Caco-2 (cell line): ENCODE measurements around the gene ACTG1. TPM values are rescaled to one million over a fixed set of nuclear protein-coding genes. Genes with fewer than 3 reads are reported as not detected.

Experiments used
- BruUV-seq: library from RNA; stranded (reverse); fragments of 400-500 nt; replicated peaks from 2 replicates; lab custom pipeline; 2021; lab: Mats Ljungman, UMichigan
- CTCF ChIA-PET: fragments of 300-600 bp; sonication (Branson Sonifier 250); formaldehyde crosslinking; loops from one replicate; lab custom pipeline; 2022; ENCODE audit warnings: antibody characterized with exemption; lab: Charles Lee
- POLR2A ChIA-PET: fragments of 300-600 bp; sonication (Branson Sonifier 250); formaldehyde crosslinking; loops from one replicate; lab custom pipeline; 2022; ENCODE audit warnings: antibody characterized with exemption; lab: Charles Lee
- DNase-seq, 2 experiments: peaks; one replicate each; pipeline versions ENCODE4 v3.0.0 to v3.0.0-alpha.2; 2020 to 2022
- H3K27me3 ChIP-seq: replicated peaks from 2 replicates; pipeline ENCODE4 v1.6.0; 2011; ENCODE audit warnings: low read length; ENCODE audit not compliant: control insufficient read depth, insufficient read depth
- H3K36me3 ChIP-seq: 2 replicates; pipeline ENCODE4 v1.5.1; 2011; ENCODE audit warnings: low read length; ENCODE audit not compliant: control insufficient read depth, insufficient read depth
- H3K4me1 ChIP-seq: fragments of 250-450 bp; sonication (Bioruptor Pico); 2 replicates; pipeline ENCODE4 v1.5.1; 2020; ENCODE audit warnings: mild to moderate bottlenecking
- H3K4me3 ChIP-seq: 2 replicates; pipeline ENCODE4 v1.5.1; 2011; ENCODE audit warnings: low read depth, mild to moderate bottlenecking, control low read depth, low read length
- H3K9me3 ChIP-seq: fragments of 250-450 bp; sonication (Bioruptor Pico); 2 replicates; pipeline ENCODE4 v1.5.1; 2020; ENCODE audit warnings: mild to moderate bottlenecking, moderate library complexity
- H3K27ac Mint-ChIP-seq: one replicate; pipeline ENCODE4 v1.8.0; 2022; ENCODE audit warnings: mixed read lengths; ENCODE audit not compliant: unreplicated experiment
- H3K27me3 Mint-ChIP-seq: one replicate; pipeline ENCODE4 v1.8.0; 2022; ENCODE audit warnings: mixed read lengths; ENCODE audit not compliant: insufficient read depth, unreplicated experiment
- H3K36me3 Mint-ChIP-seq: one replicate; pipeline ENCODE4 v1.8.0; 2022; ENCODE audit warnings: mild to moderate bottlenecking, mixed read lengths; ENCODE audit not compliant: insufficient read depth, unreplicated experiment
- H3K4me1 Mint-ChIP-seq: one replicate; pipeline ENCODE4 v1.8.0; 2022; ENCODE audit warnings: low read depth, mixed read lengths; ENCODE audit not compliant: unreplicated experiment
- H3K4me3 Mint-ChIP-seq: one replicate; pipeline ENCODE4 v1.8.0; 2022; ENCODE audit warnings: mild to moderate bottlenecking, moderate library complexity, mixed read lengths; ENCODE audit not compliant: unreplicated experiment
- H3K9me3 Mint-ChIP-seq: one replicate; pipeline ENCODE4 v1.8.0; 2022; ENCODE audit warnings: mixed read lengths; ENCODE audit not compliant: unreplicated experiment
- intact Hi-C: fragments of 100-400 bp; cut with micrococcal nuclease; formaldehyde crosslinking; loops from one replicate; pipeline ENCODE4 v1.10.0; 2022; ENCODE audit not compliant: unreplicated experiment
- total RNA-seq: library from RNA; stranded (reverse); gene quantifications from 2 replicates; pipeline ENCODE4 v1.2.3, GENCODE V29; 2022
- TF ChIP-seq, protein P1 (sequence below), 2 experiments: fragments of 200-600 bp in 1 of 2; IDR thresholded peaks; 1 replicate in 1 of 2; 2 replicates in 1 of 2; pipeline versions ENCODE4 v1.5.1 to v1.8.0; 2011 to 2022; ENCODE audit warnings: antibody characterized with exemption in 1 of 2, control low read depth in 1 of 2, inconsistent platforms in 1 of 2, low read depth in 1 of 2, low read length in 1 of 2, mild to moderate bottlenecking in 1 of 2, moderate library complexity in 1 of 2; ENCODE audit not compliant: insufficient read depth in 1 of 2, severe bottlenecking in 1 of 2, unreplicated experiment in 1 of 2

Gene ACTG1
- total RNA-seq, 1 experiment from 2014 or later, result 1,436 TPM

DNA sequence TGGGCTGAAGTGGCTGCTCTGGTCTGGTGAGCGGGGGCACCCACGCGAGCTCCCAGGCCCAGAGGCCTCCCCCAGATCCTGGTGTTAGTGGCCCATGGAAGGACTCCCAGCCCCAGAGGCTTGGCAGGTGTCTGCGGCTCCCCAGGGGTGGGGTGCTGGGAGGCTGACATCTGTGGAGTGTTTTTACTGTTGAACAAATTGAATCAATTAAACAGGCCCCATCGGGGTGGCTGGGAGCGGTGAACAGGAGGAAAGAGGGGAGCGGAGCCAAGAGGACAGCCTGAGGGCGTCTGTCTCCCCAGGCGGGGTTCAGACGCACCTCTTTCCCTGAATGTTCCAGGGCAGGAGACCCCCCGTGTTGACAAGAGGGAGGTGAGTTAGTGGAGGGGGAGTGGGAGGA, 29.9 kb downstream of the ACTG1 start:
- no peaks in the 10 kb centered on the region for H3K27me3 Mint-ChIP-seq

DNA sequence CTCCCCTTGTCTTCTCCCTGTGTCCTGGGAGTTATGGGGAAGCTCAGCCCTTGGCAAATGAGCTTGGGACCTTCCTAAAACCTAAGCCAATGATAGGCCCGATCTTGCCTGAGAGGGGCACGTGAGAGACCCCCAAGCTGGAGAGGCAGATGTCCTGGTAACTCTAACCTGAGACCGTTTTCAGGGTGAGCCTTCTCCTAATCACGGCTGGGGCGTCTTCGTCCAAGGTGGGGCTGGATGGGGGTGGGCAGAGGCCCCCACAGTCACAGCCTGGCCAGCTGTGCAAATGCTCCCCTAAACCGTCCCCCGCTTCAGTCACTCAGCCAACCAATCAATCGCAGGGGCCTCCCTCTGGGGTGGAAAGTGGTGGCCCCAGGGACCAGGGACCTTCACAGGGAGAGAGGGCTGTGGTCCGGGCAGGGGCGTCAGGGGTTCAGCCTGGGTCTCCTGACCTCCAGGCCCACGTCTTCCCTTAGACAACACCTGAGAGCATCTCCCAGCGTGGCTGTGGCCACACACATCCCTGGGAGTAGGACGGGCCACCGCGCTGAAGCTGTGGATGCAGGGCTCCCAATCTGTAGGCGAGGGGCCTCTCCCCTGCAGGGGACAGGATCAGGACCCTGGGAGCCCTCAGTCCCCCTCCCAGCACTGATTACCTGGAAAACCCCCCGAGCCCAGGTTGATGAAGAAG, 30.6 kb downstream of the ACTG1 start:
- no peak overlapping the region for H3K27ac Mint-ChIP-seq
- H3K4me3 Mint-ChIP-seq, result no peak overlapping the region
- H3K9me3 ChIP-seq, result no peaks in the 10 kb centered on the region
- intact Hi-C loops, result loop anchor here (2.0 kb wide), 1 partner anchor 41 kb away; no protein-coding TSS in a partner anchor
- no peaks in the 10 kb centered on the region for H3K27me3 Mint-ChIP-seq
- POLR2A ChIA-PET, result no interaction called here
- no peaks in the 10 kb centered on the region for H3K36me3 ChIP-seq
- H3K36me3 Mint-ChIP-seq, result peaks cover 5% of the 10 kb centered on the region
- TF ChIP-seq, protein P1, sequence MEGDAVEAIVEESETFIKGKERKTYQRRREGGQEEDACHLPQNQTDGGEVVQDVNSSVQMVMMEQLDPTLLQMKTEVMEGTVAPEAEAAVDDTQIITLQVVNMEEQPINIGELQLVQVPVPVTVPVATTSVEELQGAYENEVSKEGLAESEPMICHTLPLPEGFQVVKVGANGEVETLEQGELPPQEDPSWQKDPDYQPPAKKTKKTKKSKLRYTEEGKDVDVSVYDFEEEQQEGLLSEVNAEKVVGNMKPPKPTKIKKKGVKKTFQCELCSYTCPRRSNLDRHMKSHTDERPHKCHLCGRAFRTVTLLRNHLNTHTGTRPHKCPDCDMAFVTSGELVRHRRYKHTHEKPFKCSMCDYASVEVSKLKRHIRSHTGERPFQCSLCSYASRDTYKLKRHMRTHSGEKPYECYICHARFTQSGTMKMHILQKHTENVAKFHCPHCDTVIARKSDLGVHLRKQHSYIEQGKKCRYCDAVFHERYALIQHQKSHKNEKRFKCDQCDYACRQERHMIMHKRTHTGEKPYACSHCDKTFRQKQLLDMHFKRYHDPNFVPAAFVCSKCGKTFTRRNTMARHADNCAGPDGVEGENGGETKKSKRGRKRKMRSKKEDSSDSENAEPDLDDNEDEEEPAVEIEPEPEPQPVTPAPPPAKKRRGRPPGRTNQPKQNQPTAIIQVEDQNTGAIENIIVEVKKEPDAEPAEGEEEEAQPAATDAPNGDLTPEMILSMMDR (IDR thresholded peaks at IDR 0.05; ENCODE audit: insufficient read depth in 1 of 2, low read depth in 1 of 2, low read length in 1 of 2, severe bottlenecking in 1 of 2, unreplicated experiment in 1 of 2), result no peak
- H3K27me3 ChIP-seq, result no peaks in the 10 kb centered on the region
- no peak overlapping the region for H3K4me3 ChIP-seq
- H3K4me1 Mint-ChIP-seq, result no peaks in the 10 kb centered on the region
- CTCF ChIA-PET, result interaction anchor here (3.6 kb wide), 1 partner anchor 41 kb away, joined by 17 read pairs; no protein-coding TSS in a partner anchor
- DNase-seq, result no peak
- no TSS peak for BruUV-seq
- peaks cover 14% of the 10 kb centered on the region for H3K4me1 ChIP-seq
- H3K9me3 Mint-ChIP-seq, result no peaks in the 10 kb centered on the region

More for the DNA sequence above, 29.9 kb downstream of the ACTG1 start:
- H3K36me3 ChIP-seq, result no peaks in the 10 kb centered on the region
- no peaks in the 10 kb centered on the region for H3K9me3 Mint-ChIP-seq
- CTCF ChIA-PET, result interaction anchor here (3.6 kb wide), 1 partner anchor 42 kb away, joined by 17 read pairs; no protein-coding TSS in a partner anchor
- TF ChIP-seq, protein P1 (IDR thresholded peaks at IDR 0.05; ENCODE audit: insufficient read depth in 1 of 2, low read depth in 1 of 2, low read length in 1 of 2, severe bottlenecking in 1 of 2, unreplicated experiment in 1 of 2), result no peak
- H3K36me3 Mint-ChIP-seq, result peaks cover 5% of the 10 kb centered on the region
- no peaks in the 10 kb centered on the region for H3K9me3 ChIP-seq
- no peaks in the 10 kb centered on the region for H3K27me3 ChIP-seq
- no peak overlapping the region for H3K4me3 ChIP-seq
- peak overlapping the region; percentile 30 for H3K4me3 Mint-ChIP-seq
- DNase-seq, result no peak
- intact Hi-C loops, result no loop called here
- H3K4me1 Mint-ChIP-seq, result no peaks in the 10 kb centered on the region
- peak overlapping the region; percentile 29 for H3K27ac Mint-ChIP-seq
- no TSS peak for BruUV-seq
- POLR2A ChIA-PET, result interaction anchor here (1.0 kb wide), 1 partner anchor 88 kb away, joined by 3 read pairs; the partner anchor contains the start of gene BAHCC1
- peaks cover 14% of the 10 kb centered on the region for H3K4me1 ChIP-seq

DNA sequence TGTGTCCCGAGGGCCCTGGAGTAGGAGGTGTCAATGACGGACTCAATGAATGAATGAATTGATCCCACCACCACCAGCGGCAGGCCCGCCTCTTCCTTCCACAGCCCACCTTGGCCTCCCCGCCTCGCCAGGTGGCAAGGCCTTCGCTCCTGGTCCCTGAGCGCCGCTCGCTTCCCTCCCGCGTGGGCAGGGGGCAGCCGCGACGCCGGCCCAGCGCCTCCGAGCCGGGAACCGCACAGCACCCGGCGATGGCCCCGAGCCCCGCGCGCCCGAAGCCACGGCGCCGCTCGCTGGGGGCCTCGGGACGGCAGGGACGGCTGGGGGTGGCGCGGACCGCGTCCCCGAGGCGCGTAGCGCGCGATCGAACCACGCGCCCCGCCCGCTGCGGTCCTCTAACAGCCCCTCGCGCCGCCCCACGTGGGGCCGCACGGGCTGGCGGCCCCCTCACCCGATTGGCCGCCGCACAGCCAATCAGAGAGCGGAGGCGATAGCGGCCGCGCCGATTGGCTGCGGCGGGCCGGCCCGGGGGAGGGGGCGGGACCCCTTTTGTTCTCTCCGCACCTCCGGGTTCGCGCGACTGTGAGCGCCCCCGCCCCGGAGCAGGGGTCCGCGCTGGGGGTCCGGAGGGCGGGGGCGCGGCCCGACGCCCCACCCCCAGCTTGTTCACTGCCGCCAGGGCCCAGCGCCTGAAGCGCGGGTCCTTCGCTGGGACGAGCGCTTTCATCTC, 31.4 kb downstream of the ACTG1 start:
- Histone ChIP-seq H3K4me3 (no peak overlapping the region), H3K27me3 (no peaks in the 10 kb centered on the region), H3K4me1 (peaks cover 14% of the 10 kb centered on the region), H3K36me3 (no peaks in the 10 kb centered on the region), H3K9me3 (no peaks in the 10 kb centered on the region)
- H3K27ac Mint-ChIP-seq, result no peak overlapping the region
- H3K27me3 Mint-ChIP-seq, result no peaks in the 10 kb centered on the region
- ChIA-PET CTCF (interaction anchor here (0.7 to 1.0 kb wide), 2 partner anchors 38 to 66 kb away, joined by 3 to 4 read pairs; no protein-coding TSS in a partner anchor), POLR2A (no interaction called here)
- TF ChIP-seq, protein P1 (IDR thresholded peaks at IDR 0.05; ENCODE audit: insufficient read depth in 1 of 2, low read depth in 1 of 2, low read length in 1 of 2, severe bottlenecking in 1 of 2, unreplicated experiment in 1 of 2), result no peak
- no TSS peak for BruUV-seq
- no peak for DNase-seq
- H3K4me3 Mint-ChIP-seq, result no peak overlapping the region
- peaks cover 5% of the 10 kb centered on the region for H3K36me3 Mint-ChIP-seq
- H3K4me1 Mint-ChIP-seq, result no peaks in the 10 kb centered on the region
- H3K9me3 Mint-ChIP-seq, result no peaks in the 10 kb centered on the region
- intact Hi-C loops, result loop anchor here (2.0 kb wide), 1 partner anchor 40 kb away; no protein-coding TSS in a partner anchor
